ENCODE data around the gene ADGRB3.

The ADGRB3 gene

GRCh38 chr6:69246983-69247382 is 611.9 kb downstream of the ADGRB3 start:
- no peak for TF ChIP-seq CTCF (IDR thresholded peaks at IDR 0.05; ENCODE audit: low read depth, low read length)
- no peak overlapping the region for H3K4me3 ChIP-seq (ENCODE audit: low read depth, low read length)

GRCh38 chr6:69261010-69261409 is 625.9 kb downstream of the ADGRB3 start:
- no peak overlapping the region for H3K4me3 ChIP-seq (ENCODE audit: low read depth, low read length)
- no peak for TF ChIP-seq CTCF (IDR thresholded peaks at IDR 0.05; ENCODE audit: low read depth, low read length)

GRCh38 chr6:69263297-69263696 is 628.2 kb downstream of the ADGRB3 start:
- no peak overlapping the region for H3K4me3 ChIP-seq (ENCODE audit: low read depth, low read length)
- TF ChIP-seq CTCF (IDR thresholded peaks at IDR 0.05; ENCODE audit: low read depth, low read length) = no peak

- TF ChIP-seq CTCF (IDR thresholded peaks at IDR 0.05; ENCODE audit: low read depth, low read length) = no peak
- H3K4me3 ChIP-seq (ENCODE audit: low read depth, low read length) = no peak overlapping the region
These were observed 630.0 kb downstream of the ADGRB3 start for GRCh38 chr6:69265090-69265489.

- no peak for TF ChIP-seq CTCF (IDR thresholded peaks at IDR 0.05; ENCODE audit: low read depth, low read length)
- no peak overlapping the region for H3K4me3 ChIP-seq (ENCODE audit: low read depth, low read length)
These were observed 630.6 kb downstream of the ADGRB3 start for GRCh38 chr6:69265706-69266105.

- TF ChIP-seq CTCF (IDR thresholded peaks at IDR 0.05; ENCODE audit: low read depth, low read length) = no peak
- no peak overlapping the region for H3K4me3 ChIP-seq (ENCODE audit: low read depth, low read length)
These were observed 641.1 kb downstream of the ADGRB3 start for GRCh38 chr6:69276204-69276603.

- no peak for TF ChIP-seq CTCF (IDR thresholded peaks at IDR 0.05; ENCODE audit: low read depth, low read length)
- no peak overlapping the region for H3K4me3 ChIP-seq (ENCODE audit: low read depth, low read length)
These were observed 644.7 kb downstream of the ADGRB3 start for GRCh38 chr6:69279805-69280204.
